Activated T-cell treated with anti-CD3 and anti-CD28 coated beads, Interleukin-2, amount 50 U/mL, for 48 hours (primary cell): ENCODE measurements around the gene VAX1.
"Not testable (repeated sequence)": the region's sequence is repeated elsewhere in the genome, so short reads cannot be mapped to it uniquely, and the experiment has no call there.

Experiments
- DNase-seq, 2 experiments: peaks; one replicate each; pipeline ENCODE4 v3.0.0-alpha.2; 2020

Gene VAX1

GRCh38 chr10:117134306-117135025, 3.6 kb downstream of the VAX1 start:
- peak in 1 of 2 experiments; percentile 30 for DNase-seq

- DNase-seq: no peak
Observed at GRCh38 chr10:117134056-117134305, 4.1 kb downstream of the VAX1 start.

GRCh38 chr10:117133273-117134055, 4.6 kb downstream of the VAX1 start:
- DNase-seq: peak in 1 of 2 experiments; percentile 17

- DNase-seq: peak in 1 of 2 experiments; percentile 35
Observed at GRCh38 chr10:117132751-117133231, 5.3 kb downstream of the VAX1 start.

- DNase-seq: peak in 1 of 2 experiments; percentile 38
Observed at GRCh38 chr10:117131376-117132327, 6.4 kb downstream of the VAX1 start.

- no peak for DNase-seq
Observed at GRCh38 chr10:117130862-117131375, 7.2 kb downstream of the VAX1 start.

- DNase-seq: no peak
Observed at GRCh38 chr10:117130346-117130745, 7.7 kb downstream of the VAX1 start.

GRCh38 chr10:117126645-117127044, 11.4 kb downstream of the VAX1 start:
- DNase-seq: not testable (repeated sequence)

GRCh38 chr10:117126034-117126433, 12.0 kb downstream of the VAX1 start:
- no peak for DNase-seq

- DNase-seq: no peak
Observed at GRCh38 chr10:117112220-117112619, 25.9 kb downstream of the VAX1 start.

GRCh38 chr10:117107238-117107637, 30.8 kb downstream of the VAX1 start:
- DNase-seq: no peak

GRCh38 chr10:117096599-117097201, 41.4 kb downstream of the VAX1 start:
- no peak for DNase-seq

- DNase-seq: no peak
Observed at GRCh38 chr10:117094856-117095255, 43.2 kb downstream of the VAX1 start.

GRCh38 chr10:117092386-117092785, 45.7 kb downstream of the VAX1 start:
- DNase-seq: no peak

GRCh38 chr10:117090834-117091233, 47.2 kb downstream of the VAX1 start:
- no peak for DNase-seq

GRCh38 chr10:117087521-117087920, 50.5 kb downstream of the VAX1 start:
- no peak for DNase-seq

GRCh38 chr10:117086546-117086945, 51.5 kb downstream of the VAX1 start:
- DNase-seq: no peak

GRCh38 chr10:117084421-117085246, 53.4 kb downstream of the VAX1 start:
- not testable (repeated sequence) for DNase-seq
